NT2/D1 (cell line): ENCODE measurements around the gene TBL1X.

ENCODE experiments used
- SUZ12 ChIP-seq: IDR thresholded peaks from 2 replicates; pipeline ENCODE4 v1.6.1; 2011; ENCODE audit not compliant: insufficient read length, insufficient read depth; ENCODE audit errors: extremely low read depth
- YY1 ChIP-seq: IDR thresholded peaks from 2 replicates; pipeline ENCODE4 v1.6.1; 2011; ENCODE audit not compliant: insufficient read length, insufficient read depth
- ZNF274 ChIP-seq: IDR thresholded peaks from 2 replicates; pipeline ENCODE4 v1.6.1; 2011; ENCODE audit warnings: mild to moderate bottlenecking, low read depth, low read length

- TF ChIP-seq YY1, result no peak
- no peak for TF ChIP-seq SUZ12
- TF ChIP-seq ZNF274, result no peak
Measured at GRCh38 chrX:9688833-9689232, 224.0 kb downstream of the TBL1X start.
